AG10803 (cell line): ENCODE measurements around the gene MARCHF10.

ENCODE experiments used
- DNase-seq: peaks from one replicate; pipeline ENCODE4 v3.0.0; 2010; ENCODE audit warnings: low read depth
- H3K4me3 ChIP-seq: 2 replicates; pipeline ENCODE4 v1.5.1; 2011; ENCODE audit warnings: mild to moderate bottlenecking, low read length, control low read depth
- TF ChIP-seq, protein P1 (sequence below): conservative IDR thresholded peaks from 2 replicates; pipeline ENCODE4 v1.5.1; 2011; ENCODE audit warnings: mild to moderate bottlenecking, low read length, control low read depth, inconsistent platforms

The MARCHF10 gene

DNA sequence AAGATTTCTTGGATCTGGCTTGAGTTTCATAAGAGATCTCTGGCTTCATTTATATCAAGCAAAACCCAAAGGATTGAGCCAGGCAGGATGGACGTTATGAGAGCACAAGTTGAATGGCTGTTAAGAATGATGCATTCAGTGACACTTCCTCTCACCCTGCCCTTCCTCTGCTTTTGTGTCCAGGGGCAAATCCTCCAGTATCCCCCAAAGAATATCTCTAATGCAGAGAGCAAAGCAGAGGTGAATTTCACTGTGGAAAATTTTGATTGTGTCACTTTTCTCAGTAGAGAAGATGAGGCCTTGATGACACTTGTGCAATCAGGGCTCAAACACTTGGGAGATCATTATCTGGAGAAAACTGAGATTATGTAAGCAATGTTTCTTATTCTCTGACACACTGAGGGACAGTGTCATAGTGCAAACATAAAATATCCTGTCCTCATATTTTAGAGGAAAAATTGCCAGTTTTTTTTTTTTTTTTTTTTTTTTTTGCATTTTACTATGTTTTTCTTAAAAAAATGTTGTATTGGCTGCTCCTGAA is 25.3 kb downstream of the MARCHF10 start:
- TF ChIP-seq, protein P1, sequence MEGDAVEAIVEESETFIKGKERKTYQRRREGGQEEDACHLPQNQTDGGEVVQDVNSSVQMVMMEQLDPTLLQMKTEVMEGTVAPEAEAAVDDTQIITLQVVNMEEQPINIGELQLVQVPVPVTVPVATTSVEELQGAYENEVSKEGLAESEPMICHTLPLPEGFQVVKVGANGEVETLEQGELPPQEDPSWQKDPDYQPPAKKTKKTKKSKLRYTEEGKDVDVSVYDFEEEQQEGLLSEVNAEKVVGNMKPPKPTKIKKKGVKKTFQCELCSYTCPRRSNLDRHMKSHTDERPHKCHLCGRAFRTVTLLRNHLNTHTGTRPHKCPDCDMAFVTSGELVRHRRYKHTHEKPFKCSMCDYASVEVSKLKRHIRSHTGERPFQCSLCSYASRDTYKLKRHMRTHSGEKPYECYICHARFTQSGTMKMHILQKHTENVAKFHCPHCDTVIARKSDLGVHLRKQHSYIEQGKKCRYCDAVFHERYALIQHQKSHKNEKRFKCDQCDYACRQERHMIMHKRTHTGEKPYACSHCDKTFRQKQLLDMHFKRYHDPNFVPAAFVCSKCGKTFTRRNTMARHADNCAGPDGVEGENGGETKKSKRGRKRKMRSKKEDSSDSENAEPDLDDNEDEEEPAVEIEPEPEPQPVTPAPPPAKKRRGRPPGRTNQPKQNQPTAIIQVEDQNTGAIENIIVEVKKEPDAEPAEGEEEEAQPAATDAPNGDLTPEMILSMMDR = no peak
- no peak for DNase-seq
- H3K4me3 ChIP-seq = no peak overlapping the region

GRCh38 chr17:62781831-62782251 is 26.3 kb downstream of the MARCHF10 start:
- peak; percentile 82 for DNase-seq
- TF ChIP-seq, protein P1 = no peak
- H3K4me3 ChIP-seq = no peak overlapping the region

- no peak overlapping the region for H3K4me3 ChIP-seq
- DNase-seq = peak; percentile 90
- TF ChIP-seq, protein P1 = no peak
Measured at GRCh38 chr17:62781356-62781755, 26.8 kb downstream of the MARCHF10 start.

DNA sequence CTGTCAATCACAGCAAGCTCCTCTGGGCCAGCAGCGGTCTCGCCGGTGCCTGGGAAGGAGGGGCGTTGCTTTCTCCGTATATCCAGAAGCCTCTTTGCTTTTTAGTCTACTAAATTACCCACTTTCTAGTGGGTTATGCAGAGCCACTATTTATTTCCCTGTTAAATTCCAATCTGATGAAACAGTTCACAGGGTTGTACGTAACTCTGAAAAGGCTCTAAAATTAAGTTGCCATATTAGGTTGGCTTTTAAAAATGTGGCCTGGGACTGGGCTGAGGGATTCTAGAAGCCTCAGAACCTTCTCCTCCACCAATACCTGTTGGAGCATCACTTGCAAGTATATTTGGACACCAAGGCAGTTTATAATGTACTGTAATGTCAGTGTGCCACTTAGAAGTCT is 27.2 kb downstream of the MARCHF10 start:
- H3K4me3 ChIP-seq = no peak overlapping the region
- DNase-seq = peak; percentile 60
- TF ChIP-seq, protein P1 = no peak

- TF ChIP-seq, protein P1 = no peak
- no peak overlapping the region for H3K4me3 ChIP-seq
- DNase-seq = no peak
Measured at GRCh38 chr17:62780269-62780668, 27.8 kb downstream of the MARCHF10 start.

DNA sequence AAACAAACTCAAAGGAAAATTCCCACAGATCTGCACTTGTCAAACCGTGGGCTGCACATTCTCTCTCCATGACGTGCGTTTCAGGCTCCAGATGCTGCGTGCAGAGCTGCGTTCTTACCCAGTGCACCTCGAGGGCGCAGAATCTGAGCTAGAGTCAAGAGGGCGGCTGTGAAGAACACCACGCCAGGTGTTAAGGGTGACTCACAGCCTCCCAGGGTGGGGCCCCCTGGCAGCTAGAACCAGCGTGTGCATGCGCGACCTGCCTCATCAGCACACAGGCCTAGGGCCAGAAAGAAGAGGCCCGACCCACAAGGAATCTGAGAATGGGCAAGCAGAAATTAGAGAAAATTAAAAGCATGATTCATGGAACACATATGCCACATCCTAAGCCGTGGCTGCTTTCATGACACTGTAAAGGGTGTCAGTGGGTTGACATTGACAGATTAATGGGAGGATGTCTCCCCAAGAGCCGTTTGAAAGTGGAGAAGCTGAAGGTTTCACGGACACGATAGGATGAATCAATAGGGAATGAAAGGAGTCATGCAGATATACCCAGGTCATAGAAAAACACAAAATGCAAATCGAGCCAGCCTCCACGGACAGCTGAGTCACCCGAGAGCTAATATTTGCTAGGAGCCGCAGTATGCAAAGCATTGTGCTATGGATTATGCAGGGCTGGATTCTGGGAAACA is 29.0 kb downstream of the MARCHF10 start:
- peak; percentile 96 for DNase-seq
- TF ChIP-seq, protein P1 = no peak
- peak overlapping the region; percentile 21 for H3K4me3 ChIP-seq

- no peak for DNase-seq
- TF ChIP-seq, protein P1 = no peak
- no peak overlapping the region for H3K4me3 ChIP-seq
Measured at GRCh38 chr17:62775876-62776275, 32.2 kb downstream of the MARCHF10 start.
